ENCODE results near the gene E2F4. TPM values are rescaled to one million over a fixed set of nuclear protein-coding genes. Genes with fewer than 3 reads are reported as not detected.

E2F4 gene
- total RNA-seq, 1 experiment from 2014 or later: 74.5 TPM

DNA sequence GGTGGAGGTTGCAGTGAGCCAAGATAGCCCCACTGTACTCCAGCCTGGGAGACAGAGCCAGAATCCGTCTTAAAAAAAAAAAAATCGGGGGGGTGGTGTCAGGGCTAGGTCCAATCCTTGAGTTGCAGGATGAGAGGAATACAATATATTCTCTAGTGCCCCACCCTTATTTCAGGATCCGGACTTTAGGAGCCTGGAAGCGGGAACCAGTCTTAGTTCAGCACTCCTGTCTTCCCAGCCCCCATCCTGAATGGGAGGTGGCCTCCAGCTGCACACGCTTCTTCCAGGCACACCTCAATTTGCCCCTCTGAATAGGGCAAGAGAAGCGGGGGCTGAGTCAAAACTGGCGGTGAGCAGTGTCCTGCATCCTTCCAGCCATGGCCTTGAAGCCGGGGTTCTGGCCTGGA, 53.7 kb downstream of the E2F4 start:
- no peak for ATAC-seq
- POLR2A ChIA-PET: no interaction called here
- no peaks in the 10 kb centered on the region; the same call in 1 of the 2 replicates for H3K36me3 ChIP-seq (ENCODE audit: control insufficient read depth, insufficient read depth, low read length)
- H3K27ac ChIP-seq (ENCODE audit: low read length): no peak overlapping the region
- no peaks in the 10 kb centered on the region for H3K27me3 ChIP-seq (ENCODE audit: control insufficient read depth, insufficient read depth, low read length)
- peak overlapping the region; percentile 64 to 73 for H3K4me3 ChIP-seq (ENCODE audit: low read depth in 2 of 2, low read length in 2 of 2)
- H3K4me1 ChIP-seq (ENCODE audit: control insufficient read depth, insufficient read depth, low read length): peaks cover 12% of the 10 kb centered on the region
- in situ Hi-C loops (cut with HindIII; ENCODE audit: low pct_unique_long_range_greater_than_20kb, low sequenced_read_pairs) (no loop called here), intact Hi-C loops (cut with micrococcal nuclease; ENCODE audit: unreplicated experiment) (no loop called here)
- no peaks in the 10 kb centered on the region for H3K9me3 ChIP-seq (ENCODE audit: control insufficient read depth, insufficient read depth, low read depth, low read length)
- no TSS peak for BruUV-seq (replicated peaks)
- DNase-seq (ENCODE audit: low read depth, low spot score): no peak
- no peak for TF ChIP-seq POLR2AphosphoS5 (IDR thresholded peaks at IDR 0.05; ENCODE audit: low read depth, low read length)
- TF ChIP-seq SIN3A (IDR thresholded peaks at IDR 0.05; ENCODE audit: borderline replicate concordance, insufficient read depth, low read depth, low read length): no peak
- no peak for TF ChIP-seq TCF7L2 (IDR thresholded peaks at IDR 0.05; ENCODE audit: low read depth, low read length)
- TF ChIP-seq, protein P1, sequence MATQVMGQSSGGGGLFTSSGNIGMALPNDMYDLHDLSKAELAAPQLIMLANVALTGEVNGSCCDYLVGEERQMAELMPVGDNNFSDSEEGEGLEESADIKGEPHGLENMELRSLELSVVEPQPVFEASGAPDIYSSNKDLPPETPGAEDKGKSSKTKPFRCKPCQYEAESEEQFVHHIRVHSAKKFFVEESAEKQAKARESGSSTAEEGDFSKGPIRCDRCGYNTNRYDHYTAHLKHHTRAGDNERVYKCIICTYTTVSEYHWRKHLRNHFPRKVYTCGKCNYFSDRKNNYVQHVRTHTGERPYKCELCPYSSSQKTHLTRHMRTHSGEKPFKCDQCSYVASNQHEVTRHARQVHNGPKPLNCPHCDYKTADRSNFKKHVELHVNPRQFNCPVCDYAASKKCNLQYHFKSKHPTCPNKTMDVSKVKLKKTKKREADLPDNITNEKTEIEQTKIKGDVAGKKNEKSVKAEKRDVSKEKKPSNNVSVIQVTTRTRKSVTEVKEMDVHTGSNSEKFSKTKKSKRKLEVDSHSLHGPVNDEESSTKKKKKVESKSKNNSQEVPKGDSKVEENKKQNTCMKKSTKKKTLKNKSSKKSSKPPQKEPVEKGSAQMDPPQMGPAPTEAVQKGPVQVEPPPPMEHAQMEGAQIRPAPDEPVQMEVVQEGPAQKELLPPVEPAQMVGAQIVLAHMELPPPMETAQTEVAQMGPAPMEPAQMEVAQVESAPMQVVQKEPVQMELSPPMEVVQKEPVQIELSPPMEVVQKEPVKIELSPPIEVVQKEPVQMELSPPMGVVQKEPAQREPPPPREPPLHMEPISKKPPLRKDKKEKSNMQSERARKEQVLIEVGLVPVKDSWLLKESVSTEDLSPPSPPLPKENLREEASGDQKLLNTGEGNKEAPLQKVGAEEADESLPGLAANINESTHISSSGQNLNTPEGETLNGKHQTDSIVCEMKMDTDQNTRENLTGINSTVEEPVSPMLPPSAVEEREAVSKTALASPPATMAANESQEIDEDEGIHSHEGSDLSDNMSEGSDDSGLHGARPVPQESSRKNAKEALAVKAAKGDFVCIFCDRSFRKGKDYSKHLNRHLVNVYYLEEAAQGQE (IDR thresholded peaks at IDR 0.05; ENCODE audit: insufficient read depth in 1 of 2, low read depth in 2 of 2, low read length in 1 of 2): no peak
- TF ChIP-seq, protein P2, sequence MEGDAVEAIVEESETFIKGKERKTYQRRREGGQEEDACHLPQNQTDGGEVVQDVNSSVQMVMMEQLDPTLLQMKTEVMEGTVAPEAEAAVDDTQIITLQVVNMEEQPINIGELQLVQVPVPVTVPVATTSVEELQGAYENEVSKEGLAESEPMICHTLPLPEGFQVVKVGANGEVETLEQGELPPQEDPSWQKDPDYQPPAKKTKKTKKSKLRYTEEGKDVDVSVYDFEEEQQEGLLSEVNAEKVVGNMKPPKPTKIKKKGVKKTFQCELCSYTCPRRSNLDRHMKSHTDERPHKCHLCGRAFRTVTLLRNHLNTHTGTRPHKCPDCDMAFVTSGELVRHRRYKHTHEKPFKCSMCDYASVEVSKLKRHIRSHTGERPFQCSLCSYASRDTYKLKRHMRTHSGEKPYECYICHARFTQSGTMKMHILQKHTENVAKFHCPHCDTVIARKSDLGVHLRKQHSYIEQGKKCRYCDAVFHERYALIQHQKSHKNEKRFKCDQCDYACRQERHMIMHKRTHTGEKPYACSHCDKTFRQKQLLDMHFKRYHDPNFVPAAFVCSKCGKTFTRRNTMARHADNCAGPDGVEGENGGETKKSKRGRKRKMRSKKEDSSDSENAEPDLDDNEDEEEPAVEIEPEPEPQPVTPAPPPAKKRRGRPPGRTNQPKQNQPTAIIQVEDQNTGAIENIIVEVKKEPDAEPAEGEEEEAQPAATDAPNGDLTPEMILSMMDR (IDR thresholded peaks at IDR 0.05): no peak
- CTCF ChIA-PET: no interaction called here

DNA sequence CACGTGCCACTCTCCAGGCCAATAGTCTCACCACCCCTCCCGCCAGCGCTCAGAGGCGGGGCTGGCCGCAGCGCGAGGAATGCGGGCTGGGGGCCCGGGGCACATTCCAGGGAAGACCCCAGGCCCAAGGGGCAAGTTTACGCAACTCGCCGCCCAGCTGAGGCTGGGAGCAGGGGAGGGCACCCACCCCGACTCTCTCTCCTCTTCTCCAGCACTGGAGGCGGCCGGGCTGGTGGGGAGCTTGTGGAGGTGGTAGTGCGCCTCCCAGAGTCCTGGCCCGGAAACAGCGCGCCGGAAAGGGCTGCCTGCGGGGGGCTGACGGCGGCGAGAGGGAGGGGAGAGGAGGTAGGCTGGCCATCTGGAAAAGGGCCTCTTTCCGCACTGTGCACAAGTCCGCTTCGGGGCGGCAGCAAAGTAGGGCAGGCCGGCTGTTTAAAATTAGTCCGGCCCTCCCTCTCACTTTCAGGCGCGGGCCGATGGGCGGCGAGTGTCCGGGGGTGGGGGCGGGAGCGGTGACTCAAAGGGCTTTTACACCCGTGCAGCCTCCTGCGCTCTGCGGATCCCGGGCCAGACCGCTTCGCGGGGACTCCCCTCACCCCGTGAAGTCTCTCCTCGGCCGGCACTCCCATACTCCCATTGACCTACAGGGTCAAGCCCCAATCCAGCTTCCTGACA, 54.3 kb downstream of the E2F4 start:
- H3K27me3 ChIP-seq (ENCODE audit: control insufficient read depth, insufficient read depth, low read length): no peaks in the 10 kb centered on the region
- no peak overlapping the region for H3K27ac ChIP-seq (ENCODE audit: low read length)
- POLR2A ChIA-PET: no interaction called here
- peaks cover 11% of the 10 kb centered on the region for H3K4me1 ChIP-seq (ENCODE audit: control insufficient read depth, insufficient read depth, low read length)
- CTCF ChIA-PET: no interaction called here
- no peaks in the 10 kb centered on the region; the same call in 1 of the 2 replicates for H3K36me3 ChIP-seq (ENCODE audit: control insufficient read depth, insufficient read depth, low read length)
- peak overlapping the region; percentile 64 to 73 for H3K4me3 ChIP-seq (ENCODE audit: low read depth in 2 of 2, low read length in 2 of 2)
- TF ChIP-seq, protein P1 (IDR thresholded peaks at IDR 0.05; ENCODE audit: insufficient read depth in 1 of 2, low read depth in 2 of 2, low read length in 1 of 2): no peak
- TF ChIP-seq POLR2AphosphoS5 (IDR thresholded peaks at IDR 0.05; ENCODE audit: low read depth, low read length) (no peak), TCF7L2 (IDR thresholded peaks at IDR 0.05; ENCODE audit: low read depth, low read length) (peak; percentile 46; the same call in 1 of the 2 replicates), SIN3A (IDR thresholded peaks at IDR 0.05; ENCODE audit: borderline replicate concordance, insufficient read depth, low read depth, low read length) (no peak)
- TF ChIP-seq, protein P2 (IDR thresholded peaks at IDR 0.05): peak; percentile 25; the same call in 1 of the 2 replicates
- BruUV-seq (replicated peaks): no TSS peak
- in situ Hi-C loops (cut with HindIII; ENCODE audit: low pct_unique_long_range_greater_than_20kb, low sequenced_read_pairs) (no loop called here), intact Hi-C loops (cut with micrococcal nuclease; ENCODE audit: unreplicated experiment) (no loop called here)
- no peak for DNase-seq (ENCODE audit: low read depth, low spot score)
- ATAC-seq: peak; percentile 50
- no peaks in the 10 kb centered on the region for H3K9me3 ChIP-seq (ENCODE audit: control insufficient read depth, insufficient read depth, low read depth, low read length)

Measured in Panc1 (cell line).